CD4-positive, alpha-beta T cell (primary cell): ENCODE measurements around the gene KSR2. TPM values are rescaled to one million over a fixed set of nuclear protein-coding genes. Genes with fewer than 3 reads are reported as not detected.

ENCODE experiments used
- ATAC-seq: fragments of 200-7000 bp; cut with Tn5 transposase; one replicate; pipeline ENCODE4 v1.10.0; 2022; ENCODE audit warnings: mild to moderate bottlenecking; ENCODE audit not compliant: poor library complexity
- CTCF ChIA-PET: fragments of 350-600 bp; sonication (Branson Sonifier 250); formaldehyde crosslinking; loops from one replicate; lab custom pipeline; 2021; ENCODE audit warnings: antibody characterized with exemption, inconsistent platforms; lab: Charles Lee
- POLR2A ChIA-PET: fragments of 350-600 bp; sonication (Branson Sonifier 250); formaldehyde crosslinking; loops from one replicate; lab custom pipeline; 2021; ENCODE audit warnings: antibody characterized with exemption, inconsistent platforms; lab: Charles Lee
- DNase-seq, 14 experiments: peaks; one replicate each; pipeline ENCODE4 v3.0.0-alpha.2; 2013 to 2020; ENCODE audit warnings: mixed read lengths in 2 of 14
- H3K27ac ChIP-seq, 2 donors: one replicate each; pipeline versions ENCODE4 v1.5.1 to v1.7.0; 2013; ENCODE audit warnings: low read length in 2 of 2, low read depth in 1 of 2, mild to moderate bottlenecking in 1 of 2
- H3K27me3 ChIP-seq, 2 experiments: 1 replicate in 1 of 2; 2 replicates in 1 of 2; pipeline versions ENCODE4 v1.6.1 to v1.7.0; 2013; ENCODE audit warnings: low read length in 2 of 2, control low read depth in 1 of 2, mild to moderate bottlenecking in 1 of 2, moderate library complexity in 1 of 2; ENCODE audit not compliant: insufficient read depth in 2 of 2, control insufficient read depth in 1 of 2
- H3K36me3 ChIP-seq: one replicate; pipeline ENCODE4 v1.6.1; 2013; ENCODE audit warnings: low read length, control low read depth; ENCODE audit not compliant: insufficient read depth
- H3K4me1 ChIP-seq: one replicate; pipeline ENCODE4 v1.6.1; 2013; ENCODE audit warnings: low read length, control low read depth; ENCODE audit not compliant: insufficient read depth
- H3K4me3 ChIP-seq: one replicate; pipeline ENCODE4 v1.5.1; 2013; ENCODE audit warnings: mild to moderate bottlenecking, low read length, moderate library complexity
- H3K9me3 ChIP-seq, 2 experiments: 1 replicate in 1 of 2; 2 replicates in 1 of 2; pipeline versions ENCODE4 v1.6.1 to v1.7.0; 2013; ENCODE audit warnings: low read length in 2 of 2, mild to moderate bottlenecking in 2 of 2, control low read depth in 1 of 2, moderate library complexity in 1 of 2; ENCODE audit not compliant: control insufficient read depth in 1 of 2, insufficient read depth in 1 of 2
- H3K27ac Mint-ChIP-seq: one replicate; pipeline ENCODE4 v1.8.0; 2020; ENCODE audit warnings: mixed read lengths
- H3K27me3 Mint-ChIP-seq: one replicate; pipeline ENCODE4 v1.8.0; 2021; ENCODE audit warnings: mixed read lengths
- H3K36me3 Mint-ChIP-seq: one replicate; pipeline ENCODE4 v1.8.0; 2021; ENCODE audit warnings: low read depth, mixed read lengths
- H3K4me1 Mint-ChIP-seq: one replicate; pipeline ENCODE4 v1.8.0; 2021; ENCODE audit warnings: low read depth, mixed read lengths
- H3K4me3 Mint-ChIP-seq: one replicate; pipeline ENCODE4 v1.8.0; 2020; ENCODE audit warnings: mild to moderate bottlenecking, mixed read lengths
- H3K9me3 Mint-ChIP-seq: one replicate; pipeline ENCODE4 v1.8.0; 2020; ENCODE audit warnings: mixed read lengths
- CTCF ChIP-seq: fragments of 200-600 bp; IDR thresholded peaks from one replicate; pipeline ENCODE4 v1.8.0; 2022; ENCODE audit warnings: antibody characterized with exemption, mild to moderate bottlenecking
- intact Hi-C, 2 experiments: fragments of 100-400 bp; cut with DNase I in 1 of 2; cut with micrococcal nuclease in 1 of 2; formaldehyde crosslinking; loops; one replicate each; pipeline versions ENCODE4 v1.15.1 to v1.9.0; 2023 to 2025; cut with DNase I, micrococcal nuclease
- total RNA-seq, 174 experiments: library from RNA in 2 of 174; stranded (reverse) in 2 of 174; gene quantifications; one replicate each; pipeline ENCODE4 v1.2.3 and lab custom pipeline; 2021 to 2026

The KSR2 gene
- total RNA-seq, 2 experiments from 2014 or later = 0.05 to 0.17 TPM

- Mint-ChIP-seq H3K36me3 (no peaks in the 10 kb centered on the region), H3K9me3 (peaks cover 7% of the 10 kb centered on the region), H3K27me3 (peaks cover 10% of the 10 kb centered on the region), H3K4me1 (no peaks in the 10 kb centered on the region), H3K27ac (no peak overlapping the region), H3K4me3 (no peak overlapping the region)
- no peak overlapping the region for H3K27ac ChIP-seq
- intact Hi-C loops = no loop called here
- ChIA-PET CTCF (no interaction called here), POLR2A (no interaction called here)
- no peaks in the 10 kb centered on the region for H3K4me1 ChIP-seq
- DNase-seq = no peak
- peaks cover 0 to 16% of the 10 kb centered on the region in 2 experiments for H3K9me3 ChIP-seq
- ATAC-seq = no peak
- H3K36me3 ChIP-seq = no peaks in the 10 kb centered on the region
- no peak overlapping the region for H3K4me3 ChIP-seq
- no peaks in the 10 kb centered on the region for H3K27me3 ChIP-seq
- TF ChIP-seq CTCF = no peak
Measured at GRCh38 chr12:117692512-117692911, 276.3 kb downstream of the KSR2 start.

- TF ChIP-seq CTCF = no peak
- H3K9me3 Mint-ChIP-seq = peaks cover 7% of the 10 kb centered on the region
- Histone ChIP-seq H3K4me1 (no peaks in the 10 kb centered on the region), H3K27ac (no peak overlapping the region), H3K9me3 (peaks cover 0 to 18% of the 10 kb centered on the region in 2 experiments), H3K36me3 (no peaks in the 10 kb centered on the region), H3K4me3 (no peak overlapping the region), H3K27me3 (peaks cover 0 to 3% of the 10 kb centered on the region in 2 experiments)
- ChIA-PET CTCF (no interaction called here), POLR2A (no interaction called here)
- H3K36me3 Mint-ChIP-seq = no peaks in the 10 kb centered on the region
- H3K27me3 Mint-ChIP-seq = peaks cover 13% of the 10 kb centered on the region
- H3K4me3 Mint-ChIP-seq = no peak overlapping the region
- H3K4me1 Mint-ChIP-seq = no peaks in the 10 kb centered on the region
- intact Hi-C loops = no loop called here
- ATAC-seq = no peak
- DNase-seq = no peak
- H3K27ac Mint-ChIP-seq = no peak overlapping the region
Measured at GRCh38 chr12:117689857-117690256, 278.9 kb downstream of the KSR2 start.

GRCh38 chr12:117688446-117688845 is 280.3 kb downstream of the KSR2 start:
- H3K27ac ChIP-seq = no peak overlapping the region
- Mint-ChIP-seq H3K27ac (no peak overlapping the region), H3K27me3 (peaks cover 20% of the 10 kb centered on the region), H3K36me3 (no peaks in the 10 kb centered on the region), H3K9me3 (peaks cover 4% of the 10 kb centered on the region), H3K4me1 (no peaks in the 10 kb centered on the region), H3K4me3 (no peak overlapping the region)
- TF ChIP-seq CTCF = no peak
- H3K4me1 ChIP-seq = no peaks in the 10 kb centered on the region
- DNase-seq (no peak), ATAC-seq (no peak)
- peaks cover 0 to 8% of the 10 kb centered on the region in 2 experiments for H3K27me3 ChIP-seq
- peaks cover 0 to 16% of the 10 kb centered on the region in 2 experiments for H3K9me3 ChIP-seq
- no peaks in the 10 kb centered on the region for H3K36me3 ChIP-seq
- H3K4me3 ChIP-seq = no peak overlapping the region
- intact Hi-C loops = no loop called here
- ChIA-PET CTCF (no interaction called here), POLR2A (no interaction called here)
